ENCODE measurements around the gene NBL1. TPM values are rescaled to one million over a fixed set of nuclear protein-coding genes. Genes with fewer than 3 reads are reported as not detected.

Gene NBL1
- total RNA-seq, 1 donor = 105 TPM

- no peak overlapping the region for H3K4me3 ChIP-seq (ENCODE audit: low read depth, low read length)
- no peak for DNase-seq (ENCODE audit: low read depth)
- TF ChIP-seq CTCF (IDR thresholded peaks at IDR 0.05; ENCODE audit: insufficient read depth, low read length) = no peak
Observed at GRCh38 chr1:19687414-19687813, 43.3 kb downstream of the NBL1 start.

GRCh38 chr1:19688041-19688842 is 44.1 kb downstream of the NBL1 start:
- no peak for TF ChIP-seq CTCF (IDR thresholded peaks at IDR 0.05; ENCODE audit: insufficient read depth, low read length)
- no peak overlapping the region for H3K4me3 ChIP-seq (ENCODE audit: low read depth, low read length)
- no peak for DNase-seq (ENCODE audit: low read depth)

GRCh38 chr1:19689085-19689757 is 45.1 kb downstream of the NBL1 start:
- H3K4me3 ChIP-seq (ENCODE audit: low read depth, low read length) = no peak overlapping the region
- no peak for TF ChIP-seq CTCF (IDR thresholded peaks at IDR 0.05; ENCODE audit: insufficient read depth, low read length)
- no peak for DNase-seq (ENCODE audit: low read depth)

- no peak for TF ChIP-seq CTCF (IDR thresholded peaks at IDR 0.05; ENCODE audit: insufficient read depth, low read length)
- no peak for DNase-seq (ENCODE audit: low read depth)
- H3K4me3 ChIP-seq (ENCODE audit: low read depth, low read length) = no peak overlapping the region
Observed at GRCh38 chr1:19689856-19690255, 45.7 kb downstream of the NBL1 start.

GRCh38 chr1:19690342-19690741 is 46.2 kb downstream of the NBL1 start:
- no peak for TF ChIP-seq CTCF (IDR thresholded peaks at IDR 0.05; ENCODE audit: insufficient read depth, low read length)
- no peak for DNase-seq (ENCODE audit: low read depth)
- no peak overlapping the region for H3K4me3 ChIP-seq (ENCODE audit: low read depth, low read length)

GRCh38 chr1:19694298-19694697 is 50.2 kb downstream of the NBL1 start:
- no peak for TF ChIP-seq CTCF (IDR thresholded peaks at IDR 0.05; ENCODE audit: insufficient read depth, low read length)
- H3K4me3 ChIP-seq (ENCODE audit: low read depth, low read length) = no peak overlapping the region
- DNase-seq (ENCODE audit: low read depth) = no peak
